Transverse colon (tissue), 3 donors: ENCODE results near the gene ACADL.

Experiments
- CTCF ChIP-seq, 5 experiments: fragments of 200-600 bp in 3 of 5; fragments of 450-650 bp in 2 of 5; sonication (generic) in 3 of 5; IDR thresholded peaks; 1 replicate in 2 of 5; 2 replicates in 3 of 5; pipeline ENCODE4 v1.5.1; 2016 to 2017; ENCODE audit warnings: antibody characterized with exemption in 5 of 5, inconsistent platforms in 3 of 5, mild to moderate bottlenecking in 2 of 5, moderate library complexity in 1 of 5
- EP300 ChIP-seq: sonication (generic); formaldehyde crosslinking; IDR thresholded peaks from one replicate; pipeline ENCODE4 v1.6.1; 2017; ENCODE audit warnings: antibody characterized with exemption, low read depth
- POLR2A ChIP-seq: fragments of 450-650 bp; IDR thresholded peaks from one replicate; pipeline ENCODE4 v1.6.1; 2016; ENCODE audit warnings: antibody characterized with exemption, mild to moderate bottlenecking, moderate library complexity

GRCh38 chr2:210162466-210163124 is 62.7 kb downstream of the ACADL start:
- no peak for TF ChIP-seq POLR2A
- no peak for TF ChIP-seq CTCF (IDR thresholded peaks at IDR 0.05)
- TF ChIP-seq EP300, result no peak
